Adrenal gland (tissue), 5 donors: ENCODE measurements around the gene GDPD4.
A peak's percentile ranks its signal among the peaks of the same experiment; 100 is the strongest.

Experiments
- CTCF ChIP-seq, 6 experiments: fragments of 450-650 bp in 4 of 6; fragments of 200-600 bp in 2 of 6; sonication (generic) in 1 of 6; IDR thresholded peaks; 1 replicate in 5 of 6; 2 replicates in 1 of 6; pipeline versions ENCODE4 v1.5.1 to v1.8.0; 2016 to 2021; ENCODE audit warnings: antibody characterized with exemption in 6 of 6, mild to moderate bottlenecking in 2 of 6, moderate library complexity in 1 of 6
- POLR2A ChIP-seq, 2 donors: fragments of 450-650 bp; IDR thresholded peaks; one replicate each; pipeline ENCODE4 v1.6.1; 2017; ENCODE audit warnings: antibody characterized with exemption in 2 of 2, mild to moderate bottlenecking in 2 of 2, moderate library complexity in 1 of 2
- donor health status: DM: no; HTN: no; CAD: no.

DNA sequence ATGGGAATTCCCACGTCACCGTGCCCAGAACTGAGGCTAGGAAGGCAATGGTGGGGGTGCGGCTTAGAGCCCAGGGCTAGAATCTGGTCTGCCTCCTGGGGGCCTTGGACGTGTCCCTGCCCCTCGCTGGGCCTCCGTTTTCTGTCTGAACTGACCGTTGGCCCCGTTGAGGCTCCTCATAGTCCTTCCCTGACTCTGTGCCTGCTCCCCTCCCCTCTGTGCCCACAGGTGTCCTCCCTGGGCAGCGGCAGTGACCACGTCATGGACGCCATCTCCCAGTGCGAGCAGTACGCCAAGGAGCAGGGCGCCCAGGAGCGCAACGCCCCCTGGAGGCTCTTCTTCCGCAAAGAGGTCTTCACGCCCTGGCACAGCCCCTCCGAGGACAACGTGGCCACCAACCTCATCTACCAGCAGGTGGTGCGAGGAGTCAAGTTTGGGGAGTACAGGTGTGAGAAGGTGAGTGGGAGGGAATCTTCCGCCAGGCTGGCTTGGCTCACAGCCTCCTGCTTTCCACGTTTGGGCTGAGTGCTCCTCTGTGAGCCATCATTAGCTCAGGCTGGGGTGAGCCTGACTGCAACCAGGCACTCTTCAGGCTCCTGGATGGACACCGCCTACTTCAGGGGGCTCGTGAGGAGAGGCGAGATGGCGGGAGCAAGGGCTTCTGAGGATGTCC is 109.5 kb downstream of the GDPD4 start:
- TF ChIP-seq POLR2A (IDR thresholded peaks at IDR 0.05) (no peak), CTCF (IDR thresholded peaks at IDR 0.05) (peak in 4 of 6 experiments; percentile 14 to 41 (median 31))
